ENCODE data around the gene COX19.
"Not testable (repeated sequence)": the region's sequence is repeated elsewhere in the genome, so short reads cannot be mapped to it uniquely, and the experiment has no call there.

The COX19 gene

DNA sequence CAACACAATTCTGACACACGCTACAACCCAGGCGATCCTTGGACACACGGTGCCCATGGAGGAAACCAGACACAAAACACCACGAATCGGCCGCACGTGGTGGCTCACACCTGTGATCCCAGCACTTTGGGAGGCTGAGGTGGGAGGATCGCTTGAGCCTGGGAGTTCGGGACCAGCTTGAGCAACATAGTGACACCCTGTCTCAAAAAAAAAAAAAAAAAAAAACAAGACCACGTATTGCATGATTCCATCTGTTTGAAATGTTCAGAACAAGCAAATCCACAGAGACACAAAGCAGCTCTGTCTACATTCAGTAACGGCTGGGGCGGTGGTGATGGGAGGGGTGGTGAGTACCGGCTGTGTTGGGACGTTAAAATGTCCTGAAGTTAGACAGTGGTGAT, 46.0 kb downstream of the COX19 start:
- in situ Hi-C loops (cut with MboI; ENCODE audit: low sequenced_read_pairs), result no loop called here

DNA sequence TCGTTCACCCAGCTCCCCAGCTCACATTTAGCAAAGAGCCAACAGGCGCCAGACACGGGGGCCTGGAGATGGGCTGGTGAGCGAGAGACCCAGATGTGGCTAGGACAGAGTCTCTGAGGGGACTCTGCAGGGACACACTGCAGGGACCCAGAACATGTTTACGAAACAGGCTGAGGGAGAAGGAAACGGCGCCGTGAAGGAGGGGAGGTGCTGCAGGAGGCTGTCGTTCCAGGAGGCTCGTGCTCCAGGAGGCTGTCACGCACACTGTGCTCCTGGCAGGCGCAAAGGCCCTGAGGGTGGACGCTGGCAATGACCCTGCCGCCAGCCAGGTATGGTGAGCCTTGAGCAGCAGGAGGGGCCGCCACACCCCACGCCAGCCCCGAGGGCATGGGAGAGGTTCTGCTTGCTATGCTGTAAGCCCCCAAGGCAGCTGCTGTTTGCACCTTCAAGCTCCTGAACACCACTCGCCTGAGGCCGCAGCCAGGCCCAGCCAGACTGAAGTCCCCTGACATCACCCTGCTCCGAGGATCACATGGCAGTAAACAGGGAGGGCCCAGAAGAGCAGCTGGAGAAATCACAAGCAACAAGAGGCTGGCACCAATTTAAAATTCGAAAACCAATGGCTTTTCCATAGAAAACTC, 48.2 kb downstream of the COX19 start:
- in situ Hi-C loops (cut with MboI; ENCODE audit: low sequenced_read_pairs), result no loop called here

DNA sequence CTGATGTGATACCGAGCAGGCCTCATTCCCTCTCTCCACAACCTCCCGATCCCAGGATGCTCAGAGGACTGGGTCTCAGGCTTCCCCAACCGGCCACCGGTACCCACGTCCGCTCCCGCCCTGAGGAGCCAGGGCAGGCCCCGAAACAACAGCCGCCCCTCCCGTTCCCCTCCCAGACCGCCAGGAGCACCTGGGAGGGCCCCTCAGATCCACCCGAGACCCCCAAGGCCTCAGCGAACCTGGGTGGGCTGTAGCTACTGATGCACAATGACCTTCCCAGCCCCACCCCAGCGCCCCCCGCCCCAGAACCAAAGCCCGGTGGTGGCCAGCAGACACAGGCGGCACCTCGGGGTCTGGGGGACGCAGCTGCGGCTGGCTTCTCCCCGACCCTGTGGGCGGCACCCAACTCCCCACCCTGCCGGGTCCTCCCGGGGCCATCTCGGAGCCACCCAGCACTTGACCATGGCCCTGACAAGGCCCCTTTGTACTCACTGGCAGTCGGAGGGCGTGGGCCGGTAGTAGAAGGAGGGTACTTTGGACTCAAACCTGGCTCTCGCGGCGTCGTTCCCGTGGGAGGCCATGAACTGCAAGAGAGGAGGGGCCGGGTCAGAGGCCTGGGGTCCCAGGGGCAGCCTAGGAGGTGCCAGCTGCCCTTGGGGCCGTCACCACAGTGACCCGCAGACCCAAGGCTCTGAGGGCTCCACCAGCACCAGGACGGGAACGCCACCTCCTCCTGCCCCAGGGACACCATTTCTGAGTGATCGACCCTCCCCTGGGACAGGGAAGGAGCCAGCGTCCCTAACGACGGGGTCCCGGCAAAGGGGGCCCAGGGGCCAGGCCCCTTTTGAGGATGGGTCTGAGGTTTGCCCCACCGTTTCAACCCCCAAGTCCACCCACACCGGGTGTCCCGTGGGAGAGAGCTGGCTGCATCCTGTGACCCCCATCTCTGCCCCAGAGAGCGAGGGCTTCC, 49.0 kb downstream of the COX19 start:
- in situ Hi-C loops (cut with MboI; ENCODE audit: low sequenced_read_pairs), result no loop called here

DNA sequence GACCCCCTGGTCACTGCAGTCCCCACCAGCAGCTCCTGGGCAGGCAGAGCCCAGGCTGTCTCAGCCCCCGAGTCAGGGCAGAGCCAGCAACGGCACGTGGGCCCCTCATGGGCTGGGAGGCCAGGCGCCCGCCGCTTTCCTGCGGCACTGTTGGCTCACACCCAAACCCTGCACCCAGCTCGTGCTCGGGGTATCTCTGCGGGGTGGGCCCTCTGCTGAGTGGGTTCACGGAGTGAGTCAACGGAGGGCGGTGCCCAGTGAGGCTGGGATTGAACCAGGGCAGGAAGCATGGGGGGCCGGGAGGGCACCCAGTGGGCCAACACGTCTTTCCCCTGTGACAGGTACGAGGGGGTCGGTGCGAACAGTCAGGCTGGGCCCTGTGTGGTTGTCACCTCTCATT, 49.7 kb downstream of the COX19 start:
- in situ Hi-C loops (cut with MboI; ENCODE audit: low sequenced_read_pairs), result no loop called here

DNA sequence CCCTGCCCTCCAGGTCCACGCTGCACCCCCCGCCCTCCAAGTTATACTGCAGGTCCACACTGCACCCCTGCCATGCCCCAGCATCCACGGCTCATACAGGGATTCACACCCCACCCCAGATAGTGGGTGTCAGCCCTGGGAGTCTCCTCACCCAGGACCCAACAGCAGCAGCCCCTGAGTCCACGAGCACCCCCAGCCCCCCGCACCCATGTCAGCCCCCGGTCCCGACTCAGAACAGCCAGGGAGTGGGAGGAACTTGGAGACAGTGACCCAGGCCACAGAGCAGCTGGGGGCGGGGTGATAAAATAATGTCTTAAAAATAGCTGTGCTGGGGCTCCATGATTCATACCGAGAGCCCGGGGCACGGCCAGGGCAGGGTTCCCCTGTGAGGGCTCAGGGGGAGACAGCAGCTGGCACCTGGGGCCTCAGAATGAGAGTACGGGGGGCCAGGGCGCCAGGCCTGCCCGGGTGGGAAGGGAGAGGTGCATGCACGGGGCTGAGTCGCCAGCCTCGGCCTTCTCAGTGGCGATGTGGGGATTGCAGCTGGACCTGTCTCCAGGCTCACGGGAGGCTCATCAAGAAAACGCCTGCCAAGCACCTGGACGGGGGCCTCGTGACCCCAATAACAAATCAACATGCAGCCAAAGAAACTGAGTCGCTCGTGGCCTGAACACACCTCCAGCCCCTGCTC, 50.7 kb downstream of the COX19 start:
- in situ Hi-C loops (cut with MboI; ENCODE audit: low sequenced_read_pairs), result no loop called here

DNA sequence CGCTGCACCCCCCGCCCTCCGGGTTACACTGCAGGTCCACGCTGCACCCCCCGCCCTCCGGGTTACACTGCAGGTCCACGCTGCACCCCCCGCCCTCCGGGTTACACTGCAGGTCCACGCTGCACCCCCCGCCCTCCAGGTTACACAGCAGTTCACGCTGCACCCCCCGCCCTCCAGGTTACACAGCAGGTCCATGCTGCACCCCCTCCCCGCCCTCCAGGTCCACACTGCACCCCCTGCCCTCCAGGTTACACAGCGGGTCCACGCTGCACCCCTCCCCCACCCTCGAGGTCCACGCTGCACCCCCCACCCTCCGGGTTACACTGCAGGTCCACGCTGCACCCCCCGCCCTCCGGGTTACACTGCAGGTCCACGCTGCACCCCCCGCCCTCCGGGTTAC, 51.3 kb downstream of the COX19 start:
- in situ Hi-C loops (cut with MboI; ENCODE audit: low sequenced_read_pairs), result not testable (repeated sequence)

DNA sequence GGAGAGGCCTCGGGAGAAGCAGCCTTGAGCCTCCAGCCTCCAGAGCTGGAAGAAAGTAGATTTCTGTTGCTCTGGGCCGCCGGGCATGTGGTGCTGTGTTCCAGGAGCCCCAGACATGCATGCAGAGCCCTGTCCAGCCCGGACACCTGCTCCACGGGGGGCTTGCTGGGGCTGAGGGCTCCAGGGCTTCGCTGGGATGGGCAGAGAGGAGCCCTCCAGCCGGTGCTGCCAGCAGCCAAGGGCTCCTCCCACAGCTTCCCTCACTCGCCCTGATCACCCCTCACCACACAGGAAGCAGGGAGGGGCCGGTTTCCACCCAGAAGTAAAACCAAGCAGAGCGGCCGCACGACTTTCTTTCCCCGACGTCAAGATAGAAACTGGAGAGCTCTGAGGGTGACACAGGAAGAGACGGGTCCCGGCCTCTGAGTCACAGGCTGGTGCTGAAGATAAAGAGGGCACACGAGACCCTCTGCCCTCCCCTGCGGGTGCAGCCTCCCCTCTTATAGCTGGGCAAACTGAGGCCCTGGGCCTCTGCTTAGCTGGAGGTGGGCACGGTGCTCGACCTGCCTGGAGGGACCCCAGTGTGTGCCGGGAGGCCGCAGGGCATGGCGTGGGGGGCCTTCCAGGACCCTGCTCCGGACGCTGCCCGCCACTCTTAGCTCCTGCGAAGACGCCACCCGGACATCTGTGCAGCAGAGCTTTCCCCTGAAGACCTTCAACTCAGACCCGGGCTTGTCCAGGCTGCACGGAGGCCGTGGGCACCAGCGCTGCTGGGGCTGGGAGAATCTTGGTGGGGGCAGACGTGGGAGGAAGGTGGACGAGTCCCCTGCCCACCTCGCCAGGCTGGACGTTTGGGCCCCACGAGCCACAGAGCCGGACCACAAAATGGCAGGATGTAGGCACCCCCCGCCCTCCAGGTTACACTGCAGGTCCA, 52.0 kb downstream of the COX19 start:
- in situ Hi-C loops (cut with MboI; ENCODE audit: low sequenced_read_pairs), result no loop called here

DNA sequence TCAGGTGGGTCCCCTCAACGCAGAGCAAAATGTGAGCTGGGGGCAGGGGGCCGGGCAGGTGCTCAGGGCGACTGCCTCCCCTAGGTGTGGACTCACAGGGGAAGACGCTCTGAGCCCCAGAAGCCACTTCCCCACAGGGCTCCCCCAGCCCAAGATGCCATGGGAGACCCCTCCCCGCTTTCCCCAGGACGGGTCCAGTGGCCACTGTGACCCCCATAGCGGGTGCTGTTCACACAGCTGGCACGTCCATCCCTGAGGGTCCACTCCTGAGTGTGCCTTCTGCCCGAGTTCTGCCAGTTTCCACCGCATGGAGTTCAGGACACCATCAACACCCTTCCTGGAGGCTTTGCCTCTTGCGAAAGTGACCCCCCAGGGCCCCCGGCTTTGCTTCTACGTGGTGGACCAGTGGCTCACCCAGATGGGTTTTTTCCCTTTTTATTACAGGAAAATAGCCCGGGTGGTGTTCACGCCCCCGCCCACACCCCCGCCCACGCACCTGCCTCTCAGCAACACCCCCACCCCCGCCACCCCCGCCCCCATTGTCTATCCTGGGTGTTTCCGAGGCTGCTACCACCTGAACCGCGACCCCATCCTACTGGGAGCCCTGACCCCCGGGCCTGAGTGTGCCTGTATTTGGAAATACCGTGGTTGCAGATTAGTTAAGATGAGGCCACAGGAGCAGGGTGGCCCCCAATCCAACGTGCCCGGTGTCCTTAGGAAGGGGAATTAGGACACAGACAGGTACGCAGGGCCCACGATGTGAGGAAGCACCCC, 52.8 kb downstream of the COX19 start:
- in situ Hi-C loops (cut with MboI; ENCODE audit: low sequenced_read_pairs), result no loop called here

DNA sequence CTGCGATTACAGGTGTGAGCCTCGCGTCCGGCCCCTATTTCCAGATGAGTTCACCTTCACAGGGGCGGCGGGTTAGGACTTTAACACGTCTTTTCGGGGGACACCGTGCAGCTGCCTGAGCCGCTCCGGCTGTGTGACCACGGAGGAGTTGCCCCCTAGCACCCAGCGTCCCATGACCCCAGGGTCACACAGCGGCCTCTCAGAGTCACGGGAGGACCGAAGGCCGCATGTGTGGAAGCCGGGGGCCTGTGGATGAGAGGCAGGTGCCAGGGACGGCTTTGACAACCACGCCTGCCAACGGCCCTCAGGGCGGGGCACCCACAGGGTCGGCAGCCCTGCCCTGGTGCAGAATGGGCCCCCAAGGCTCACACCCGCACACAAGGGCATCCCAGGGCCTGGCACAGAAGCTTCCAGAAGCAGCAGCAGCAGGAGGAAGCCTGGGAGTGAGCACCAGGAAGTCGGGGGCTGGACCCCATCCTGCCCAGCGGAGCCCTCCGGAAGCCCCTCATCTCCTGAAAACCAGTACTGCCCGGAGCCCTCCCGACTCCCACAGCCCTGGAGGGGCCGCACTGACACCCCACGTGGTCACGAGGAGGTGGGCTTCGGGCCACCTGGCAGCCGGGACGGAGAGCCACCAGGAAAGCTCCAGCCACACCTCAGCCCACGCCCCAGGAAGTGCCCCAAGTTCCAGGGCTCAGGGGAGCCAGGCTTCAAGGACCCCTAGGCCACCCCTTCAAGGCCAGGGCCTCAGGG, 53.6 kb downstream of the COX19 start:
- in situ Hi-C loops (cut with MboI; ENCODE audit: low sequenced_read_pairs), result no loop called here

DNA sequence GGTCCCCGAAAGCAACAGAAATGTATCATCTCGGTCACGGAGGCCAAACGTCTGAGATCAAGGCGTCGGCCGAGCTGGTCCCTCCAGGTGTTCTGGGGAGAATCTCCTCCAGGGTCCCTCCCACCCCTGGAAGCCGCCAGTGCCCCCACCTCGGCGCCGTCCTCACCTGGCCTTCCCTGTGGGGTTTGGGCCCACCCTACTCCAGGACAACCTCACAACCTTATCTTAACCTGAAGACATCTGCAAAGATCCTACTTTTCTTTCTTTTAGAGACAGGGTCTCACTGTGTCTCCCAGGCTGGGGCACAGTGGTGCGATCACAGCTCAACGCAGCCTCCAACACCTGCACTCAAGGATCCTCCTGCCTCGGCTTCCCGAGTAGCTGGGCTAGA, 54.3 kb downstream of the COX19 start:
- in situ Hi-C loops (cut with MboI; ENCODE audit: low sequenced_read_pairs), result no loop called here

DNA sequence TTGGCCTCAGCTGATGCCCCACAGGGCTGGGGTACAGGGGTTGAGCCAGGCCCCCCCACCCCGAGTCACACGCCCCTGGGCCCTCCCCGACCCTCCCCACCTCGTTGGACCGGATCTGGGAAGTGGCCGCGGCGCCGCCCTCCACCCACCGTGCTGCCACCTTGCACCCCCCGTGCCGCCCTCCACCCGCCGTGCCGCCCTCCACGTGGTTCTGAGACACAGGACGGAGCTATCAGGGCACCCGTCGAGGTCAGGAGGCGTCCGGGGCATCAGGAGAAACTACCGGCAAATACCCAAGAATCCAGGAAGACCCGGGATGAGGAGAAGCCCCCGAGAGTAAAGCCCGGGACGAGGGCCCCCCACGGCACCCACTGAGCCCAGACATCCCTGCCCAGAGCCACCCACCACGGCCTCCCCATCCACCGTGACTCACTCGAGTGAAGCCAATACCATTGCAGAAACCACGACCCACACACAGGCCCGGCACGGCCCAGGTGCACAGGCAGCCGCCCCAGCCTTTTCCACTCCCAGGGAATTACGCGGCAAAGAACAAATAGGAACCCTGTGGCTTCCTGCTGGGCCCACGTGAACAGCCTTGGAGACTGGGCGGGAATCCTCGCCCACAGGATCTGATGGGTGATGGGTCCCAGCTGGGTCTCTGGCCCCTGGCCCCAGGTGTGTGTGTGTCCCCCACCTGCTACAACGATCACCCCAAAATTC, 54.8 kb downstream of the COX19 start:
- in situ Hi-C loops (cut with MboI; ENCODE audit: low sequenced_read_pairs), result no loop called here

DNA sequence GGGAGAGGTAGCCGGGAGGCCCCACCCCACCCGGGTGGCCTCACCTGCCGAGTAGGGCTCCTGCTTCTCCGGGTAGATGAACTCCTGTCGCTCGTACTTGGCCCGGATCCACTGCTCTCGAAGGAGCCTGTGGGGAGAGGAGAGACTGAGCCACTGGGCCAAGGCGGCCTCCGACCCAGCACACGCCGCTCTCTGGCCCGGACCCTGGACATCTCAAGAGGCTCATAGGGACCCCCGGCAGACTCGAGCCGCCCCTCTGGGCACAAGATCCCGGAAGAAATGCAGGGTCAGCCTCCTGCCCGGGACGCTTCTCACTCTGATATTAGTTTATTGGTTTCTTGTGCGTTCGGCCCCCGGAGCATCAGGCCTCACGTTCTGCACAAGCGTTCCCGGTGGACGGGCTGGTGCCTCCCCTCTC, 55.4 kb downstream of the COX19 start:
- in situ Hi-C loops (cut with MboI; ENCODE audit: low sequenced_read_pairs), result no loop called here

DNA sequence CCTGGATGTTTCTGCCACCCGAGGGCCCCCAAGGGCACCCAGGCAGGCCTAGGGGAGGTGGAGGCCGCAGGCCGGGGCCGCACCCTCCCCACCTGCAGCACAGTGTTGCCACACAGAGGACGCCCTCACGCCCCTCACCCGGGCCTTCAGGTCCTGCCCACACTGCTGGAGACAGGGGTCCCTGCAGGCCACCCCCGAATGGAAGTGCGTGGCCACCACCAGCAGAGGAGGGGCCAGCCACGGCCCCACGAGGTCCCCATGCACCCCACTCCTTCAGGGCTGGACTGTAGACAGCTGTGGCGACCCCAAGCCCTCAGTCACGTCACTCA, 56.3 kb downstream of the COX19 start:
- in situ Hi-C loops (cut with MboI; ENCODE audit: low sequenced_read_pairs), result no loop called here

DNA sequence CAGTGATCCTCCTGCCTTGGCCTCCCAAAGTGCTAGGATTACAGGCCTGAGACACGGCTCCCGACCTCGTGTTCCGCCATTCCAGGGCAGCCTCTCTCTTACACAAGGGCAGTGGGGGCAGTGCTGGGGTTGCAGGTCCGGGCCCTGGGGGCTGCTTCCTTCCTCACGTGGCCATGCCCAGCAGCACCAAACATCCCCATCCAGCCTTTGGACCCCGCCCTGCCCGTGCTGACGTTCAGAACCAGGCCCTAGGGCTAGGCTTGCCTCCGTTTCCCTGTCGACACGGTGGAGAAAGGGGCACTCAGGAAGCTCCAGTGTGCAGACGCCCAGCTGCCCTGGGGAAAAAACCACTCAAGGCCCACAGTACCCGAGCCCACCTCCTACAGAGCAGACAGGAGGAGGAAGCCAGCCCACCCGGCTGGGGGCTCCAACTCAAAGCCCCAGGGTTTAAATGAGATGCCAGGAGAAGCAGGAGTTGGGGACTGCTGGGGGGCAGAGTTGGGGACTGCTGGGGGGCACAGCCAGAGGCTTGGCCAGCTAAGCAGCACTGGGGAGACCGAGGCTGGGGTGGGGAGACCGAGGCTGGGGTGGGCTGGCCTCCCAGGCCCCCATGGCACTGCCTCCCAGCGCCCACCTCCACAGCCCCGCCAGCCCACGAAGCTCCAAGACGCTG, 56.8 kb downstream of the COX19 start:
- in situ Hi-C loops (cut with MboI; ENCODE audit: low sequenced_read_pairs), result no loop called here

DNA sequence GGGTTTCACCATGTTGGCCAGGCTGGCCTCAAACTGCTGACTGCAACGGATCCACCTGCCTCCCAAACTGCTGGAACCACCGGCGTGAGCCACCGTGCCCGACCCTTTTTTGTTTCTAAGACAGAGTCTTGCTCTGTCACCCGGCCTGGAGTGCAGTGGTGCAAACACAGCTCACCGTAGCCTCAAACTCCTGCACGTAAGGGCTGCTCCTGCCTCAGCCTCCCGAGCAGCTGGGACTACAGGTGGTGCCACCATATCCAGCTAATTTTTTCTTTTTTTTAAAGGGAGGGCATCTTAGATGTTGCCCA, 57.3 kb downstream of the COX19 start:
- in situ Hi-C loops (cut with MboI; ENCODE audit: low sequenced_read_pairs), result no loop called here

DNA sequence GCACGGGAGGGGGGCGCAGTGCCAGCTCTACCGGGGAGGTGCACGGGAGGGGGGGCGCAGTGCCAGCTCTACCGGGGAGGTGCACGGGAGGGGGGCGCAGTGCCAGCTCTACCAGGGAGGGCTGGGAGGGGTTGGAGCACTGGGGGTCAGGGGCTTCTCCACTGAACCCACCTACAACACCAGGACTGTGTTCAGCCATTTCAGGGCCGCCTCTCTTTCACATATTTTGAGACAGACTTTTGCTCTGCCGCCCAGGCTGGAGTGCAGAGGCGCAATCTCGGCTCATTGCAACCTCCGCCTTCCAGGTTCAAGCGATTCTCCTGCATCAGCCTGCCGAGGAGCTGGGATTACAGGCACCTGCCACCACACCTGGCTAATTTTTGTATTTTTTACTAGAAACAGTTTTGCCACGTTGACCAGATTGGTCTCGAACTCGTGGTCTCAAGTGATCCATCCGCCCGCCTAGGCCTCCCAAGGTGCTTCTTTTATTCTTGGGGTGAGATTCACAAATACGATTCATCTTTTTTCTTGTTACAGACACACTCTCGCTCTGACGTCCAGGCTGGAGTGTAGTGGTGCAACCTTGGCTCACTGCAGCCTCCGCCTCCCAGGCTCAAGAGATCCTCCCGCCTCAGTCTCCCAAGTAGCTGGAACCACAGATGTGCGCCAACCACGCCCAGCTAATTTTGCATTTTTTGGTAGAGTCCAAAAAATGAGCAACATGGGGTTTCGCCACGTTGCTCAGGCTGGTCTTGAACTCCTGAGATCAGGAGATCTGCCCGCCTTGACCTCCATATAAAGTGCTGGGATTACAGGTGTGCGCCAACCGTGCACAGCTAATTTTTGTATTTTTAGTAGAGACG, 57.9 kb downstream of the COX19 start:
- in situ Hi-C loops (cut with MboI; ENCODE audit: low sequenced_read_pairs), result no loop called here

DNA sequence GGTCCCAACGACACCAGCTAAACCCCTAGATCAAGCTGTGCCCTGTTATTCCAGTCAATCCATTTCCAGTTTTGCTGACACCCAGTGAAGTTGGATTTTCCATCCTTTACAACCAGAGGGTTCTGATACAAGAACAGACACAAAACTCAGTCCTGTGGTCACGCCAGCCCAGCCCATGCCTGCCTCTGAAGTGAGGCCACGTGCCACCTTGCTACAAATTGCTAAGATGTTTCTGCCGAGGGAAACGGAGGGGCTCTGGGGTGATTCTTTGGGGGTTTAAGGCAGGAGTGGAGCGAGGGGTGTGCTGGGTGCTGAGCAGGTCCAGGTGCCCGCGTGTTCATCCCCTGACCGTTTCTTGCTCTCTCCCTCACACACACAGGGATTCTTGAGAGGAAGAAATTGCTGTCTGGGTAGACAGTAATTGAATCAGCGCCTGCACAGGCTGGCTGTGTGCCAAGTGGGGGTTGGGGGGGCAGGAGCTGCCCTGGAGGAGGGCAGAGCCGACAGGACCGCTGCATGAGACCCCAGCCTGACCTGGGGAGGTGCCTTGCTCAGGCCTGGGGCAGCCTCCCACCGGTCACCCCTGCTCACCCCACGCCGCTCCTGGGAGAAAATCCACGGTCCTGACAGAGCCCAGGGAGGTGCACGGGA, 58.9 kb downstream of the COX19 start:
- in situ Hi-C loops (cut with MboI; ENCODE audit: low sequenced_read_pairs), result no loop called here

Measured in HL-60/S4 (cell line).